Activated T-cell treated with anti-CD3 and anti-CD28 coated beads, Interleukin-2, amount 50 U/mL, for 72 hours (primary cell): Measurements from ENCODE around the gene CLDN6. TPM values are rescaled to one million over a fixed set of nuclear protein-coding genes. Genes with fewer than 3 reads are reported as not detected.
A peak's percentile ranks its signal among the peaks of the same experiment; 100 is the strongest.

ENCODE experiments used
- ATAC-seq, 2 donors: fragments of 150-1000 bp; cut with Tn5 transposase; replicated peaks in 1 of 2; 2 replicates each; pipeline ENCODE4 v1.10.0; 2021; ENCODE audit warnings: moderate library complexity in 2 of 2, mild to moderate bottlenecking in 1 of 2
- DNase-seq, 2 donors: peaks; one replicate each; pipeline ENCODE4 v3.0.0; 2021 to 2022; ENCODE audit warnings: mixed read lengths in 1 of 2
- H3K27ac Mint-ChIP-seq: one replicate; pipeline ENCODE4 v1.8.0; 2022; ENCODE audit warnings: mild to moderate bottlenecking, moderate library complexity, mixed read lengths
- H3K27me3 Mint-ChIP-seq: one replicate; pipeline ENCODE4 v1.8.0; 2022; ENCODE audit warnings: low read depth, mixed read lengths
- H3K36me3 Mint-ChIP-seq, 2 donors: one replicate each; pipeline ENCODE4 v1.8.0; 2022; ENCODE audit warnings: mixed read lengths in 2 of 2, mild to moderate bottlenecking in 1 of 2; ENCODE audit not compliant: insufficient read depth in 2 of 2
- H3K4me1 Mint-ChIP-seq: one replicate; pipeline ENCODE4 v1.8.0; 2022; ENCODE audit warnings: low read depth, mixed read lengths
- H3K4me3 Mint-ChIP-seq, 2 donors: one replicate each; pipeline ENCODE4 v1.8.0; 2022; ENCODE audit warnings: mild to moderate bottlenecking in 2 of 2, mixed read lengths in 2 of 2, moderate library complexity in 2 of 2
- H3K9me3 Mint-ChIP-seq, 2 donors: one replicate each; pipeline ENCODE4 v1.8.0; 2022; ENCODE audit warnings: mixed read lengths in 2 of 2
- total RNA-seq, 2 donors: library from RNA; stranded (reverse); gene quantifications; one replicate each; pipeline ENCODE4 v1.2.3, GENCODE V29; 2022

CLDN6 gene
- total RNA-seq, 2 donors from 2014 or later, result not detected

- peaks cover 8% of the 10 kb centered on the region for H3K27me3 Mint-ChIP-seq
- H3K36me3 Mint-ChIP-seq, result no peaks in the 10 kb centered on the region
- H3K27ac Mint-ChIP-seq, result no peak overlapping the region
- DNase-seq (no peak), ATAC-seq (no peak)
- no peak overlapping the region for H3K4me3 Mint-ChIP-seq
- H3K4me1 Mint-ChIP-seq, result peaks cover 21% of the 10 kb centered on the region
- H3K9me3 Mint-ChIP-seq, result no peaks in the 10 kb centered on the region
Measured at GRCh38 chr16:3010510-3010909, 7.5 kb downstream of the CLDN6 start.

GRCh38 chr16:3009568-3010390, 8.2 kb downstream of the CLDN6 start:
- H3K9me3 Mint-ChIP-seq, result no peaks in the 10 kb centered on the region
- ATAC-seq (no peak), DNase-seq (no peak)
- no peak overlapping the region for H3K27ac Mint-ChIP-seq
- peaks cover 8% of the 10 kb centered on the region for H3K27me3 Mint-ChIP-seq
- H3K4me3 Mint-ChIP-seq, result no peak overlapping the region
- peaks cover 21% of the 10 kb centered on the region for H3K4me1 Mint-ChIP-seq
- H3K36me3 Mint-ChIP-seq, result no peaks in the 10 kb centered on the region

- H3K36me3 Mint-ChIP-seq, result no peaks in the 10 kb centered on the region
- DNase-seq (no peak), ATAC-seq (no peak)
- H3K27ac Mint-ChIP-seq, result no peak overlapping the region
- peaks cover 21% of the 10 kb centered on the region for H3K4me1 Mint-ChIP-seq
- H3K4me3 Mint-ChIP-seq, result peak overlapping the region in 1 of 2 donors; percentile 57
- no peaks in the 10 kb centered on the region for H3K9me3 Mint-ChIP-seq
- peaks cover 8% of the 10 kb centered on the region for H3K27me3 Mint-ChIP-seq
Measured at GRCh38 chr16:3008690-3009037, 9.3 kb downstream of the CLDN6 start.

- Mint-ChIP-seq H3K9me3 (no peaks in the 10 kb centered on the region), H3K4me3 (peak overlapping the region; percentile 8 to 57), H3K4me1 (peaks cover 21% of the 10 kb centered on the region), H3K27ac (no peak overlapping the region), H3K36me3 (no peaks in the 10 kb centered on the region), H3K27me3 (peaks cover 8% of the 10 kb centered on the region)
- ATAC-seq, result no peak
- DNase-seq, result no peak
Measured at GRCh38 chr16:3007957-3008689, 9.9 kb downstream of the CLDN6 start.

GRCh38 chr16:3007059-3007956, 10.7 kb downstream of the CLDN6 start:
- Mint-ChIP-seq H3K36me3 (no peaks in the 10 kb centered on the region), H3K27me3 (peaks cover 8% of the 10 kb centered on the region), H3K27ac (no peak overlapping the region), H3K4me3 (no peak overlapping the region), H3K9me3 (no peaks in the 10 kb centered on the region), H3K4me1 (peaks cover 21% of the 10 kb centered on the region)
- ATAC-seq (no peak), DNase-seq (no peak)

GRCh38 chr16:3004781-3005284, 13.2 kb downstream of the CLDN6 start:
- H3K27ac Mint-ChIP-seq, result no peak overlapping the region
- peaks cover 8% of the 10 kb centered on the region for H3K27me3 Mint-ChIP-seq
- ATAC-seq (no peak), DNase-seq (peak in 1 of 2 donors; percentile 19)
- H3K4me1 Mint-ChIP-seq, result peaks cover 21% of the 10 kb centered on the region
- H3K36me3 Mint-ChIP-seq, result no peaks in the 10 kb centered on the region
- H3K4me3 Mint-ChIP-seq, result peak overlapping the region; percentile 59 to 78
- H3K9me3 Mint-ChIP-seq, result no peaks in the 10 kb centered on the region

- Mint-ChIP-seq H3K27me3 (peaks cover 8% of the 10 kb centered on the region), H3K9me3 (no peaks in the 10 kb centered on the region), H3K4me3 (peak overlapping the region; percentile 59 to 78), H3K27ac (no peak overlapping the region), H3K4me1 (peaks cover 21% of the 10 kb centered on the region), H3K36me3 (no peaks in the 10 kb centered on the region)
- ATAC-seq (peak; percentile 23 to 30), DNase-seq (peak; percentile 36 to 38)
Measured at GRCh38 chr16:3004319-3004718, 13.7 kb downstream of the CLDN6 start.

GRCh38 chr16:3003582-3004270, 14.3 kb downstream of the CLDN6 start:
- Mint-ChIP-seq H3K4me1 (peaks cover 20% of the 10 kb centered on the region), H3K4me3 (peak overlapping the region; percentile 64 to 79), H3K27me3 (peaks cover 8% of the 10 kb centered on the region), H3K27ac (no peak overlapping the region), H3K36me3 (no peaks in the 10 kb centered on the region), H3K9me3 (no peaks in the 10 kb centered on the region)
- peak; percentile 99 for ATAC-seq
- DNase-seq, result peak; percentile 97 to 99

GRCh38 chr16:3001316-3001715, 16.7 kb downstream of the CLDN6 start:
- Mint-ChIP-seq H3K36me3 (no peaks in the 10 kb centered on the region), H3K4me3 (no peak overlapping the region), H3K4me1 (no peaks in the 10 kb centered on the region), H3K9me3 (no peaks in the 10 kb centered on the region), H3K27me3 (no peaks in the 10 kb centered on the region), H3K27ac (no peak overlapping the region)
- ATAC-seq (no peak), DNase-seq (no peak)

GRCh38 chr16:3000540-3000939, 17.4 kb downstream of the CLDN6 start:
- H3K9me3 Mint-ChIP-seq, result no peaks in the 10 kb centered on the region
- no peak for DNase-seq
- no peaks in the 10 kb centered on the region for H3K27me3 Mint-ChIP-seq
- H3K4me1 Mint-ChIP-seq, result no peaks in the 10 kb centered on the region
- H3K36me3 Mint-ChIP-seq, result no peaks in the 10 kb centered on the region
- no peak overlapping the region for H3K4me3 Mint-ChIP-seq
- ATAC-seq, result no peak
- H3K27ac Mint-ChIP-seq, result no peak overlapping the region

- ATAC-seq (no peak), DNase-seq (no peak)
- Mint-ChIP-seq H3K27ac (no peak overlapping the region), H3K4me3 (no peak overlapping the region), H3K9me3 (no peaks in the 10 kb centered on the region), H3K36me3 (no peaks in the 10 kb centered on the region), H3K4me1 (no peaks in the 10 kb centered on the region), H3K27me3 (no peaks in the 10 kb centered on the region)
Measured at GRCh38 chr16:2999929-3000328, 18.1 kb downstream of the CLDN6 start.

GRCh38 chr16:2996298-2996697, 21.7 kb downstream of the CLDN6 start:
- DNase-seq (no peak), ATAC-seq (no peak)
- Mint-ChIP-seq H3K27me3 (no peaks in the 10 kb centered on the region), H3K4me1 (no peaks in the 10 kb centered on the region), H3K36me3 (no peaks in the 10 kb centered on the region), H3K9me3 (no peaks in the 10 kb centered on the region), H3K27ac (no peak overlapping the region), H3K4me3 (no peak overlapping the region)
